Activated gamma-delta T cell treated with Interleukin-2 at 50 U/mL for 16 hours (primary cell): Measurements from ENCODE around the gene ABHD1.
"Not testable (repeated sequence)": the region's sequence is repeated elsewhere in the genome, so short reads cannot be mapped to it uniquely, and the experiment has no call there.

ENCODE experiments used
- DNase-seq: peaks from one replicate; pipeline ENCODE4 v3.0.0-alpha.2; 2020

The ABHD1 gene

GRCh38 chr2:27111392-27112078 is 12.1 kb upstream of the ABHD1 start:
- not testable (repeated sequence) for DNase-seq

GRCh38 chr2:27115519-27115918 is 8.1 kb upstream of the ABHD1 start:
- no peak for DNase-seq

- no peak for DNase-seq
Observed at GRCh38 chr2:27117995-27118524, 5.6 kb upstream of the ABHD1 start.

- no peak for DNase-seq
Observed at GRCh38 chr2:27118525-27119329, 4.9 kb upstream of the ABHD1 start, which contains the start of gene CGREF1. TSS of gene CGREF1 (minus strand) at chr2:27119128. CDS start at chr2:27104366, 14,762 bp downstream.

- not testable (repeated sequence) for DNase-seq
Observed at GRCh38 chr2:27119330-27119670, 4.3 kb upstream of the ABHD1 start.

- DNase-seq: no peak
Observed at GRCh38 chr2:27121906-27122305, 1.7 kb upstream of the ABHD1 start.

GRCh38 chr2:27122791-27123190 is 824 bp upstream of the ABHD1 start:
- no peak for DNase-seq

GRCh38 chr2:27125104-27125503 is 1.5 kb downstream of the ABHD1 start:
- DNase-seq: no peak

- no peak for DNase-seq
Observed at GRCh38 chr2:27126252-27126710, 2.7 kb downstream of the ABHD1 start.

- DNase-seq: no peak
Observed at GRCh38 chr2:27127883-27128667, 4.5 kb downstream of the ABHD1 start.

- DNase-seq: no peak
Observed at GRCh38 chr2:27128668-27129571, 5.3 kb downstream of the ABHD1 start.

GRCh38 chr2:27130396-27130795 is 6.8 kb downstream of the ABHD1 start:
- no peak for DNase-seq

- no peak for DNase-seq
Observed at GRCh38 chr2:27131429-27131828, 7.8 kb downstream of the ABHD1 start.

- no peak for DNase-seq
Observed at GRCh38 chr2:27133195-27133875, 9.7 kb downstream of the ABHD1 start.

- DNase-seq: peak; percentile 98
Observed at GRCh38 chr2:27133905-27134780, 10.5 kb downstream of the ABHD1 start, which contains the start of gene PREB. TSS of gene PREB (minus strand) at chr2:27134636. CDS start at chr2:27134421, 215 bp downstream.

GRCh38 chr2:27134781-27135477 is 11.3 kb downstream of the ABHD1 start:
- no peak for DNase-seq

GRCh38 chr2:27135478-27135955 is 11.9 kb downstream of the ABHD1 start:
- DNase-seq: no peak

- DNase-seq: no peak
Observed at GRCh38 chr2:27136751-27137150, 13.1 kb downstream of the ABHD1 start.

GRCh38 chr2:27137322-27137935 is 13.8 kb downstream of the ABHD1 start:
- no peak for DNase-seq
